ENCODE data around the gene A2M.

The A2M gene

DNA sequence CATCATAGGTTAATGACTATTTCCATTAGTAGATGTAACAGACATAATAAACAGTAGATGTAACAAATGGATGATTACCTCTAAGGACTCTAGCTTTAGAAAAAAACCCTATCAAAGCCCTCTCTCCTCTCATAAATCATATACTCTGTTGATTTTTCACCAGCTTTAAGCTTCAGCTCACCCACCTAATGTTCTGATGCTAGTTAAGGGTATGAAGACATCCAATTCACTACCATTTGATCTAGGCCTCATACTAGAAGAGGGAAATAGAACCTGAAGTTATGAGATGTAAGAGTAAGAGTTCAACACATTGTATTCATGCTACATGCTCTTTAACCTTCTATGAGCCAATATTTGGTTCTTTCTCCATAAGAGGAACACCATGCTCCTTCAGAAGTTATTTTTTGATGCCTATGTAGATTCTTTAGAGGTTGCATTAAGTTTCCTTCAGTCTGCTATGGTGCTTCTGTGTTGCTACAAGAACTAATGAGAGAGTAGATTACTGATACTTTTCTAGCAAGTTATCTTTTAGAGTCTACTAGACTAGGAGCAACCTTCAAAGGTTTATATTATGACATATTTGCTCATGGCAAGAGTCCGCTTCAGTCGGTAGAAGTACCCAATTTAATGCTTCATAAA lies 16.0 kb downstream of the A2M start:
- DNase-seq (ENCODE audit: low read depth in 2 of 3, low spot score in 1 of 3) = no peak

DNA sequence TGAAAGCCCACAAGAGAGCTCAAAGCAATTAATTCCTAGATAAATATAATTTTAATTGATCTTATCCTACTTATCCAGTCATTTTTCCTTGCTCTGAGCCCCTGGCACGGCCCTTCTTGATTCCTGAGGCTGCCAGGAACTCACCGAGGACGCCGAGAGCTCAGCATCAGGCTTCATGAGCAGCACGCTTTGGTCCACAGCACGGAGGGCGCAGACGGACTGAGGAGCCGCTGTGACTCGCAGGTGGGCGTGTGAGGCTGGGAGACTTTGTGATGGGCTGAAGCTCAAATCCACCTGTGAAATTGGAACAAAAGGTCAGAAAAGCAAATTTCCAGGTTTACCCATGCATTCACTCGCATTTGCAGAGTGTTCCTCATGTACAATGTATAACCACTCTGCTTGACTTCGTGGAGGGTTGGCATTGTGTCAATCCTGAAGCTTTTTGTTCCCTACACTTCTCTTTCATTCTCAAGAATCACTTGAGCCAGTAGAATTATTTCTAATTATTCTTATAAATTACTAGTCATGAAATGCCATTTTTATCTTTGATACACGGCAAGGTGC lies 17.2 kb downstream of the A2M start:
- DNase-seq (ENCODE audit: low read depth in 2 of 3, low spot score in 1 of 3) = no peak

DNA sequence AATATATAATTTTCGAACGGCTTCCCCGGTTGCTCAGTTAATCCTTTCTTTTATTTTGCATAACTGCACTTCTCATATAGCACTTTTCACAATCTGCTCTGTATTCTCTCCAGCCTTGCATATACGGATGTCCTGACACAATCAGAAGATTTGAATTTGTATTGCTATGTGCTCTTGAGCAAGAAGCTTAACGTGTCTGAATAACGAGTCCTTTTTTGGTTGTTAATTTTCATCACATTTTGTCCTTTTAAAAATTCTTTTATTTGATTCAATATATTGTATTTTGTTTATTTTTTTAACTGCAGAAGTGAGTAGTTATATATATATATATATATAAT lies 17.6 kb downstream of the A2M start:
- DNase-seq (ENCODE audit: low read depth in 2 of 3, low spot score in 1 of 3) = no peak

DNA sequence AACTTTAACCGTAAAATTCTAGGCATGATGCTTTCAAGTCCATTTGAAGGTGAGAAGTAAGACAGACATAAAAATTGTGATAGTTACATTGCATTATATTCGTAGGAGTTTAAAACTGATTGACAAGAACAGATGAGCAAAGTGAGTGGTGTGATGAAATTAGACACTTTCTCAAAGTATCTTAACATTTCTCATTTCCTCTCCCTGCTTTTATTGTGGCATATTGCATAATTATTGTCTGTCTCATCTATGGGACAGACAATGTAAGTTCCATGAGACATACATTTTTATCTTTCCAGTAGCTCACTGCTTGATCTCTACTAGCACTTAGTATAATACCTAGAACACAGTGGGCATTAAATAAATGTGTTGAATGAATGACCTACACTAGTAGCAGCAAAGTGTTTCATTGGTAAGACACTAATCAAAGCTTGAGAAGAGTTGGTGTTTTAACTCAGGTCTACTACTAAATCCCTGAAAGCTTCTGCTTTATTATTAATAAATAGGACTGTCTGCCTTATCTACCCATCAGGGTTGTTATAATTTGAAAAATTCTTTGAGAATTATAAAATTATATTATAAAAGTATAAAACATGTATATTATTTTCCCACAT lies 19.0 kb downstream of the A2M start:
- no peak for DNase-seq (ENCODE audit: low read depth in 2 of 3, low spot score in 1 of 3)

DNA sequence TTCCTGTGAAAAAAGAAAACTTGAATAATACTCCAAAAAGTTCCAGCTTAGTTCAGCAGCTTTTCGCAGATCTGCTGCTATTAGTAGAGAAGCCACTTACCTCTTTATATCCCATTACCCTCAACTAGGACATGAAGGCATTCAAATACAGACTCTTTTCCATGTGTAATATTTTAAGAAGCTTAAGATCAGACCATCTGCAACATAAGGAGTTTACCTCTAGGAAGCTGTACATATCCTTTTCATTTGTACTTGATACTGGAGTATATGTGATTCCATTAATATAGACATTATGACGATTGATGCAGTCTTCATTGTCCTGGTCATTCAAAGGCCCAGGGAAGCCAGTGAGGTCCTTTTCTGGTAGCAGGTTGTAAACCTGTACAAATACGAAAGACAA lies 20.4 kb downstream of the A2M start:
- no peak for DNase-seq (ENCODE audit: low read depth in 2 of 3, low spot score in 1 of 3)

DNA sequence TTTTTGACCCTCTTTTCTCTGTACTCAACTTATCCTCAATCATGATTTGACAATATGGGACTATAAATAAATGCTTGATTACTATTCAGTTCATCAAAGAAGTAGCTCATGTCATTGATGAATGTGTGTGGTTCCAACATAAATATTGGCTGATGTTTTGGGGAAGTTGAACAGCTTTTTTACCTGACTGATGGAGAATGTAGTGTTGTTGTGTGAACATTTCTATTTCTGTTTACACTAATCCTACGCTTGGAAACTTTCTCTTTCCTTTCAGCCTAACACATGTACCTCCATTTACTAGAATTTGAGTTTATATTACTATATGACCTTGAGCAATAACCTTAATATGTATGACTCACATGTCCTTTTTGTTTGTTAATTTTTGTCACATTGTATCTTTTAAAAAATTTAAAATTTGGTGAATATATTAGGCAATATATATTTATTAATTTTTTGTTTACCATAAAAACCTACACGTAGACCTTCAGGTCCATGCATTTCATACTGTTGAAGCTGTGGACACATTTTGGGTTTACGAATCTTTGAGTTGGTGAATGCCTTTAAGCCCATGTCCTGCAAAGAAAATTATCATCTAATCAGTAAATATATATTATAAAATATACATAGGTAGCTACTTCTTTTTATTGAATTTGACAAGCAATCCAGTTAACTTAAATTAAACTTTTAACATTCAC lies 21.1 kb downstream of the A2M start:
- DNase-seq (ENCODE audit: low read depth in 2 of 3, low spot score in 1 of 3) = no peak

DNA sequence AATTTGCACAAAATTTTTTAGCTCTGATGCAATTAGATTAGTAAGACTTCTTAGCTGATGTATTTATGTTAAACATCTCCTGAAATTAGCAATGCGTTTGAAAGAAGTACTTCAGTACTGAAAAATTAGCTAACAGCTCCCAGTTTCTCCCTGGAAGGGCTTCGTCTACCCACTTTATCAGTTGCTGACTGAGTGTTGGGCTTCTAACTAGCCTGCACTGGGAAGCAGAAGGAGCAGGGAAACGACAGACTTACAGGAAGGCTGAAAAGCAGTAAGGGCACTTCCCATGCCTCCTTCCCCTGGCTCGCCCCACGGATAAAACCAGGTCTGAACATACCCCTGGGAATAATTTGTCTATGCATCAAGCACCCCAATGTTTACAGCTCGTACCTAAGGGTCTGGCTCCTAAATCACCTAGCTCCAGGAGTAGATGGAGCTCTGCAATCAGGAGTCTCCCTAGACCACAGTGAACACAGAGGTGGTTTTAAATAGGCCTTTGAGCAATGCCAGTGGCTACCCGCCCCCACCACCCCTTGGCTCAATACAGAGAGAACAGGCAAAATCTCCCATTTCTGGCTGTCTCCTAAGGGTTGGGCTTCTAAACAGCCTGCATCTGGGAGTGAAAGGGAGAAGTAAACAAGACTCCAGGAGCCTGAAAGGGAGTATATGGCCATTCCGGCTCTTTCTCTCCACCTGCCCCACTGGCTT lies 23.7 kb downstream of the A2M start:
- DNase-seq (ENCODE audit: low read depth in 2 of 3, low spot score in 1 of 3) = no peak

DNA sequence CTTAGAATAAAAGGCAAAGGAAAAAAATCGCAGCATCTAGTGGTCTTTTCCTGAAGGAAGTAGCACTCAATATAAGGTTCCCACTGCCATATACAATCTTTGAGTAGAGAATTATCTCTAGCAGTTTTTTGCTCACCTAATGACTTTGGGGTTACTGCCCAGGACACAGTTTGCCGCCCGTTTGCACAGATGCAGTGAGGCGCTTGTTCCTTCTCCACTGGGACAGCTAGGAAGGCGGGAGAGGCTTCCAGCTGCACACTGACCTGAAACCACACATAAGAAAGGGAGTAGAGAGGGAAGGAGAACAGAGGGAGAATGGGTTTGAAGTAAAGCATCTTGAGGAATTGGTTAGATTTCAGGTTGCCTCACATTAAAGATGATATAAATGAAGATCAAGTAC lies 25.5 kb downstream of the A2M start:
- no peak for DNase-seq (ENCODE audit: low read depth in 2 of 3, low spot score in 1 of 3)

DNA sequence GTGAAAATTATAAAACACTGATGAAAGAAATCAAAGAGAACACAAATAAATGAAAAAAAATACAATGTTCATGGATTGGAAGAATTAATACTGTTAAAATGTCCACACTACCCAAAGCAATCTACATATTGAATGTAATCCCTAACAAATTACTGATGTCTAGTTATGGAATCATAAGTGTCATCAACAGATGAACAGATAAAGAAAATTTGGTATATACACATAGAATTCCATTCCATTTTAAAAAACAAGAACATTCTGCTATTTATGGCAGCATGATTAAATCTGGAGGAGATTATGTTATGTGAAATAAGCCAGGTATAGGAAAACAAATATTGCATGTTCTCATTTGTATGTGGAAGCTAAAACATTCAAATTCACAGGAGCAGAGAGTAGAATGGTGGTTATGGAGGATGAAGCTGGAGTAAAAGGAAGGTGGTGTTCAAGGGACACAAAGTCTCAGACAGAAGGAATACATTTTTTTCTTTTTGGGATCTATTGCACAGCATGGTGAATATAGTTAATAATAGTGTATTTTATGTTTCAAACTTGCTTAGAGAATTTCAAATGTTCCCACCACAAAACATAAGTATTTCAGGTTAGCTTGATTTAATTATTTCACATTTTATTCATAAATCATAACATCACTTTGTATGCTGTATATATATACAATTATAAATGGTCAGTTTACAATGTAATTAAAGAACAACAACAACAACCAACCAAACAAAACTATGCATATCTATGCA lies 28.5 kb downstream of the A2M start:
- DNase-seq (ENCODE audit: low read depth in 2 of 3, low spot score in 1 of 3) = no peak

DNA sequence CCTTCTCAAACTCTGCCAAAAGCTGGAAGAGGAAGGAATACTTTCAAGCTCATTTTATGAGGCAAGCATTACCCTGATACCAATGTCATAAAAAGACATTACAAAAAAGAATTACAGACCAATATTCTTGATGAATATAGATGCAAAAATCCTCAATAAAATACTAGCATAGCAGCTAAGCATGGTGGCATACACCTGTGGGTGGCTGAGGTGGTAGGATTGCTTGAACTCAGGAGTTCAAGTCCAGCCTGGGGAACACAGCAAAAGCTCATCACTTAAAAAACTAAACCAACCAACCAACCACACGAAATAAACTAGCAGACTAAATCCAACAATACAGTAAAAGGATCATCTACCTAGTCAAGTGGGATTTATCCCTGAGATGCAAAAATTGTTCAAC lies 29.6 kb downstream of the A2M start:
- DNase-seq (ENCODE audit: low read depth in 2 of 3, low spot score in 1 of 3) = no peak

DNA sequence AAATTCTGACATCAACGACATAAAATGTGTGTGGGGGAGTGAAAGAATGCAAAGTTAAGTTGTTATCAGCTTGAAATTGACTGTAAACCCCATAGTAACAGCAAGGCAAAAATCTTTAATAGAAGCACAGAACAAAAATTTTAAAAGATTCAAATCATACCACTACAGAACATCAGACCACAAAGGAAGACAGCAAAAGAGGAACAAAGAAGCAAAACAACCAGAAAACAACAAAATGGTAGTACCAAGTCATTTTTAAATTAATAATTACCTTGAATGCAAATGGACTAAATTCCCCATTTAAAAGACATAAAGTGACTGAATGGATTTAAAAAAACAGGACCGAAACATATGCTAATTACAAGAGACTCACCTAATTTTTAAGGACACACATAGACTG lies 31.3 kb downstream of the A2M start:
- DNase-seq (ENCODE audit: low read depth in 2 of 3, low spot score in 1 of 3) = no peak

DNA sequence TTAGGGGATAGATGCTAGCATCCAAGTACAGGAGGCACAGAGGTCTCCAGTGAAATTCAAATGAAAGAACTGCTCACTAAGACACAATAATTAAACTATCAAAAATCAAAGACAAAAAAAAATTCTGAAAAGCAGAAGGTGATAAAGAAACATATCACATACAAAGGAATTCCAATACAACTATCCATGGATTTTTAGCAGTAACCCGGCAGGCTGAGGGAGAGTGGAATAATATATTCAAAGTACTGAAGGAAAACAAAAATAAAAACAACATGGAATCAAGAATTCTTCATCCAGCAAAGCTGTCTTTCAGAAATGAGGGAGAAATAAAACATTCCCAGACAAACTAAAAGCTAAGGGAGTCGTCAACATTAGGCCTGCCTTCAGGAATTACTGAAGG lies 31.9 kb downstream of the A2M start:
- DNase-seq (ENCODE audit: low read depth in 2 of 3, low spot score in 1 of 3) = no peak

DNA sequence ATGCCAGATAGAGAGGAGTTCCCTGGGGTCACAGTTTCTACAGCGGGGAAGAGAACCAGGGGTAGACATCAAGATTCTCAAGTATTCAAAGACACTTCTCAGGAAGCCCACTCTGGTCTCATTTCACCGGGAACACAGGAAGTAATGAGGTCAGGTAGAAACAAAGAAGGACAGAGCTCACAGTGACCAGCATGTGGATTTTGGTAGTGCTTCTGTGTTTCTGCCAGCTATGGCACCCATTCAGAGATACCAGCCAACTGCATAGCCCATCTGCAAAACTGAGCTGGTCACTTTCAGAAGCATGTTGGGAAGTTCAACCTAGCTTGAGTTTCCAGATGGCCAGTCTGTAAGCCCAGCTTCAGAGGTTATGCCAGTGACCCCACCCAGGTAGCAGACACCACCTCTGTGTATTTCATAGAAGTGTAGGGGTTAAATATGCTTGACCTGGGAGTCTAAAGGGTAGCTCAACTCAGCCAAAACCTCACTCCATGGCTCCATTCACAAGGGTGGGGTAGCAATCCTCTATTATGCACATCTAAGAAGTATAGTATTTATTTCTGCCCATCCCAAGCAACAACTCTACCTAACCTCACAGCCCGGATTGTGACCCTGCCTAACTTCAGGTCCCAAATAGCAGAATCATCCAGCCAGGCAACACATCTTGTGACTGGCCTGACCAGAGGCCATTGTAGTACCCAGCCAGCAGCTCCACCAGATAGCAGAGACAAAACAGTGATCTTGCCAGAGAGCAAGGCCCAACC lies 33.9 kb downstream of the A2M start:
- no peak for DNase-seq (ENCODE audit: low read depth in 2 of 3, low spot score in 1 of 3)

DNA sequence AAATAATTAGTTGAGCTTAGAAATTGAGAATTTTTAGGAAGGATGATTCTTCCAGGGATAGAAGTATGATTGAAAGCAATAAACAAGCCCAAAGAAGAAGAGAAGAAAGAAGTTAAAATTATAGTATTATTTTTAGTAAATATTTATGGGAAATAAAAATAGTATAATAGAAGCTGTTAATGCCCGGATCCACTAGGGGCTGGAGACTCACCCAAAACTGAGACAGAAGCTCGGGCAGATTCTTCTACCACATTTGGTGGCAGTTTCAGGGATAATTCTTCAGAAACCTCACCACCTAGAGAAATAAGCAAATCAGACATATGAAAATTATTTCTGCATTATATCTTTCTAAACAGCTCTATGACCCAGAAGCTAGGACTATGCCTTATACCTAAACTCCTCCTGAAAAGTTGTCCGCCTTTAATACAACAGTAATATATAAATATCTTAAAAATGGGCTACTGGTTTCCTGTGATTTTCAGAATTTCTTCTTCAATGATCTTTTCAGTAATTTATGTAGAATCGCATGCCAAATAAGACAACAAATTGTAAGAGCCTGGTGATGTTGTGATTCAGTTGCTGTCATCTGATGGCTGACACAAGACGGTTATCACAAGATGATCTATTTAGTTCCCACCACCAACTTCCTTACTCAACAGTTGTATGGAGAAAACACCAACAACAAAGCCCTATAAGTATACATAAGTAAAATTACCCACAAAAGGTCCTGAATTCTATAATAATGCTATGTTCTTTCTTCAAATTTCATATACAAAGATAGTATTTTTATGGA lies 35.6 kb downstream of the A2M start:
- DNase-seq (ENCODE audit: low read depth in 2 of 3, low spot score in 1 of 3) = no peak

DNA sequence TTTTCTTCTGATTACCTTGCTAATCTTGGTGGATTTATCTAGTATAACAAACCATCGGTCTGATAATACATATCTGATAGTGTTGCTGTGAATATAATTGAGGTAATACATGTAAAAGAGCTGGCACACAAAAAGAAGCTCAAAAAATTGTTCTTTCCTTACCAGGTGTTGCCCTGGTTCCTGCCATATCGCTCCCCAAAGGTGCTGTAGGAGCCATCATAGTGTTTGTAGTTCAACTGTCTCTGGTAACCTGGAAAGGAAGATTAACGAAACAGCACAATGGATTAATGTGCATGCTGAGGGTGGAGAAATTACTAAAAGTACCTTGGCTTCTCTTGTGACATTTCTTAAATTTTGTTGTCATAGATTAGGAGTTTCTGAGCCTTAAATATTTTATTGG lies 36.6 kb downstream of the A2M start:
- no peak for DNase-seq (ENCODE audit: low read depth in 2 of 3, low spot score in 1 of 3)

DNA sequence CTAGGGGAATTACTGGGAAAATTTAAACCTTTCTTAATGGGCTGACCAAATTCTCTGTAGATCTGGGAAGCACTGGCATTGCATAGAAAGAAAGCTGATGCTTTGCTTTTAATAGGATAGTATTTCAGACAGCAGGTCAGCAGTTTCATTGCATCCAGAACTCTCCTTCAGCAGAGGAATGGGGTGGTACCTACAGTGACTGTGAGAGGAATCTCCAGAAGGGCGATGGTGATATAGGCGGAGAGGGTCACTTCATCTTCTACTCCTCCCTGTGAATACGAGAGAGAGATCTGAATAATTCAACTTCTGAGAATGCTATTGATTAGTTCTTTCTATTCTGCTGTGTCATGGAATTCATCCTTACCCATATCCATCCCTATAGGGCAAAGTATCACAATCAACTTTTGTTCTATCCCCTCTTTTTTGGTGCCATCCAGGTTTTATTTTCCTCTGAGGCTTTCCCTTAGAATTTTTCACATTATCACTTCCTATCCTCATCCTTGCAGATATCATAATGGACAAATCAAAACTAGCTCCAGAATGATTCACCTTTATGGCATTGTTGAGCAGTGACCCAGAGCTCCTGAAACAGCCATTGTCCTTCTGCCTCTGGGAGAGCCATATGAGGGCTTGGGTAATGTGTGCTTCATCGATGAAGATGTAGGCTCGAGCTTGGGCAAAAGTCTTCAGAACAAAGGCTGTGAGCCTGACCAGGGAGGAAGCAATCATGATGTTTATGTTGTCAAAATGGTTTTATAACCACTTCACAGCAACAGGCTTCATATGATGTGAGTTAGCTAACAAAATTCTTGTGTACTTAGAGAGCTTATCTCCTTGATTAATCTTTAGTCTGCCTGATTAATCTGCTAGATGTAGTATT lies 38.3 kb downstream of the A2M start:
- no peak for DNase-seq (ENCODE audit: low read depth in 2 of 3, low spot score in 1 of 3)

DNA sequence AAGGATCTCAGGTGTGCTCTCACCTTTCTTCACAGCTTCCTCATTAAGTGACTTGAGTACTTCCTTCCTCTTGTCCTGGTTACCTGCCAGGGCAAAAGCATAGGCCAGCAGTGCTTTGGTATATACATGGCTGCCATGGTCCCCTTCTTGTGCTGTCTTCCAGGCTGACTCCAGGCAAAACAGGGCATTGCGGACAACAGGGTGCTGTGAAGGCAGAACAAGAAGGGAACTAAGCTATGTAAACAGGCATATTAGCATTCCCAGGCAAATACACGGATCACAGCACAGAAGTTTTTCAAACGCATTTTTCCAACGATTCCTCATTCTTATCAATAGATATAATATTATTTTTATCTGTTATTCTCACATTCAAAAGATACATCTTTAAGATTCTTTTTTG lies 39.0 kb downstream of the A2M start:
- DNase-seq (ENCODE audit: low read depth in 2 of 3, low spot score in 1 of 3) = no peak

DNA sequence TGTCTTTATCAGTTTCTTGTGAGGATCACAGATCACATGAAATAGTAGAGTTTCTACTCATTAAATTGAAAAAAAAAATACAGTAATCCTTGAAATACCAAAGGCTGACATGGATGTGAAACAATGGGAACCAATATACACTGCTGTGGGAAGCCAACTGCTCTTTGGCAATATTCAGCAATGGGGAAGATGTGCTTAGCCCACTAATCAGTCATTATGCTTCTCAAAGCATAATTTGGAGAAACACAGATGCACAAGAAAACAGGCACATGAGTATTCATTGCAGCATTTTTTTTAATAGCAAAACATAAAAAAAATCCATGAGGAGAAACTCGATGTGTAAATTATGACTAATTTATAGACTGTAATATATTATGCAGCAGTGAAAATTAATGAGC lies 40.6 kb downstream of the A2M start:
- no peak for DNase-seq (ENCODE audit: low read depth in 2 of 3, low spot score in 1 of 3)
